GM21717 (cell line): ENCODE results near the gene MED16.
A peak's percentile ranks its signal among the peaks of the same experiment; 100 is the strongest.

Experiments used
- ATAC-seq: cut with Tn5 transposase; IDR thresholded peaks from one replicate; pipeline ENCODE4 v1.9.1; 2021; ENCODE audit warnings: mild to moderate bottlenecking, moderate library complexity; ENCODE audit not compliant: unreplicated experiment

MED16 gene

GRCh38 chr19:892894-893689 is at the start of gene MED16, which contains the start of gene RNU6-9:
Gene MED16, minus strand, starts transcription at chr19:893187. Its CDS starts 2,056 bp downstream, at chr19:891131.
Gene RNU6-9, plus strand, starts transcription at chr19:893484.
- peak; percentile 61 for ATAC-seq

GRCh38 chr19:942133-942645 is 49.2 kb upstream of the MED16 start:
- no peak for ATAC-seq

DNA sequence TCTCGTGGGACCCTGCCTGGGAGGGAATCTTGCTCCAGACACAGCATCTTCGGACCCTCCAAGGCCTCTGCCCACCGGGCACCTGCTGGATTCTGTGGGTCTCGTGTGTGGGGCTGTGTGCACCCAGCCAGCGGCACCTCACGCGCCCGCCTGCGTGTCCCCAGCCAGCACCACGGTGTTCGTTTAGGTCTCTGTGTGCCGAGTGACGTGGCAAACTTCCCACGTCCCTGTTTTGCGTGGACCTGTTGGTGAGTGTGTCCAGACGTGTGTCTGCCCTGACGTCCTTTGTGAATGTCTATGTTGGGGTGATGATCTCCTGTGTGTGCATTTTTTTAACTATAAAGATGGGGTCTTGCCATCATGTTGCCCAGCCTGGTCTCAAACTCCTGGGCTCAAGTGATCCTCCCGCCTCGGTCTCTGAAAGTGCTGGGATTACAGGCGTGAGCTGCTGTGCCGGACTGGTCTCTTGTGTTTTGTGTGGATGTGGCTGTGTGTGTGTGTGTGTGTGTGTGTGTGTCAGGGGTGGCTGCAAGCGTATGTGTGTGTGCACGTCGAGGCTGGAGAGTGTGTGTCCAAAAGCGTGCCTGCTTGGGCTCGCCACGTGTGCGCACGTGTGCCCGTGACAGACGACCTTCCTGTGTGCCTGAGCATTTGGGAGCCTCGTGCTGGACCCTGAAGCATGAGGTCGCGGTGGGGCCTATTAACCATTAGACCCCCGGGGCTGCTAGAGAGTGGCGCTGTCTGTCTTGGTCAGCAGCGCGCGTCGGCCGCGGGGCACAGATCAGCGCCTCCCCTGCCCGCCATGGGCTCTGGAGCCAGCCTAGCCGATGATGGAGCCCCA is 48.5 kb upstream of the MED16 start:
- ATAC-seq = no peak

DNA sequence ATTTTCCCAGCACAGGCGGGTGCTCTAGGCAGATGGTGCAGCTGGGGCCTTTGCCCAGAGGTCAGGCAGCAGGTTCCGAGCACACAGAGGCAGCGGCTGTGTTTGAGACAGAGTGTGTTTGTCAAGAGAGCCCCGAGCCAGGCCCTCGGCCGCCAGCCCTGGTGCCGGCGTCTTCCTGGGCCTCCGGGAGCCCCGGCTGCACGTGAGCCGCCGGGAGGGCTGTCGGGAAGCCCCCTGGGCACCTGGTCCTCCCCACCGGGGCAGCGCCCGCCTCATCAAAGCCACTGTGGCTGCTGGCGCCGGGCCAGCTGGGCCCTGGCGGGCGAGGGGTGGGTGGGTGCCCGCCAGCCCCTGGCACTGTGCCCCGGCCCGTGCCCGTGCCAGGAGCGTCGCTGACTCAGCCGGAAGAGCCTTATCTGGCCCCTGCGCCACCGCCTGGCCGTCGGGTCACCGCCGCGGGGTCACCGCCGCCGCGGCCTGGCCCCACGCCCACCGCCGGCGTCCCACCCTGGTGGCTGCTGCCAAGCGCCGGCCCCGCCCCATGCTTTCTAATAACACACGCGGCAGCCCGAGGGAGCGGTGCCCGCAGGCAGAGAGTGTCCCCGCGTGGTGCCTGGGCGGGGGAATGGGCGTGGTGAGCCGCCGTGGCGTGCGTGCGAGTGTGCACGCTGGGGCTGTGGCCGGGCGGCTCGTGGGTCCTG is 47.8 kb upstream of the MED16 start:
- ATAC-seq = no peak

- no peak for ATAC-seq
Measured at GRCh38 chr19:939922-940321, 46.9 kb upstream of the MED16 start.

DNA sequence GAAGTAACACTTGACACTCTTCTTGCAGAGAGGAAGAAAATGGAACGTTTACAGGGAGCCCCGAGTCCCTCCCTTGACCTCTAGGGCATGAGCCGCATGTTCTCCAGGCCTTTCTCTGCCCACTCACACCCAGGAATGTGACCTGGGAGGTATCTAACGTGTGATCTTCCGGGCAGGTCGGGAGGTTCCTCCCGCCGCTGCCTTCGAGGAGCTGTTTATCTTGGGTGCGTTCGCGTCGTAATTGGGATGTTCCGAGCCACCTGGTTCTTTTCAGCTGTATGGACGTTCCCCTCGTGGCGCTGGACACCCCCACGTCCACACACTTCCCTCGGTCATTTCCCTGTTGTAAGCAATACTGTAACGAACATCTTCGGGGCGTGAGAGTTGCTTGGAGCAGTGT is 46.5 kb upstream of the MED16 start:
- ATAC-seq = no peak

GRCh38 chr19:938233-938923 is 45.4 kb upstream of the MED16 start:
- no peak for ATAC-seq

DNA sequence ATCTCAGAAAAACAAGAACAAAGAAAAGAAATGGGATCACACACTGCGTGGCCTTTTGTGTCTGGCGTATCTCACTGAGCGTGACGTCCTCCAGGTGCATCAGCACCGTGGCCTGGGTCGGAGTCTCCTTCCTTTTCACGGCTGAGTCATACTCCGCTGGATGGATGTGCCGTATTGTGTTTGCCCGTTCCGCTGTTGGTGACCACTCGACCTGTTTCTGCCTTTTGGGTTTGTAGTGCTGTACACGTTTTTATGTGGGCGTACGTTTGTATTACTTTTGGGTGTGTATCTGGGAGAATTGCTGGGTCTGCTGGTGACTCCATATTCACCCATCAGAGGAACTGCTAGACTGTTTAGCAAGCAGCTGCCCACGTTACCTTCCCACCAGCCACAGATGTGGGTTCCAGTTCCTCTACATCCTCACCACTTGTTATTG is 44.3 kb upstream of the MED16 start:
- no peak for ATAC-seq

DNA sequence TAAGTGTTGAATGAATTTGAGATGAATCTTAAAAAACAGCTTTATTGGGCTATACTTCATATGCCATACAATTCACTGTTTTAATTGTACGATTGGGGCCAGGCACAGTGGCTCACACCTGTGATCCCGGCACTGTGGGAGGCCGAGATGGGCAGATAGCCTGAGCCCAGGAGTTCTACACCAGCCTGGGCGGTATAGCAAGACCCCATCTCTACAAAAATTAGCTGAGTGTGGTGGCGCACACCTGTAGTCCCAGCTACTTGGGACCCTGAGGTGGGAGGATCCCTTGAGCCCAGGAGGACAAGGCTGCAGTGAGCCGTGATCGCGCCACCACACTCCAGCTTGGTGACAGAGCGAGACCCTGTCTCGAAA is 43.2 kb upstream of the MED16 start:
- ATAC-seq = no peak

DNA sequence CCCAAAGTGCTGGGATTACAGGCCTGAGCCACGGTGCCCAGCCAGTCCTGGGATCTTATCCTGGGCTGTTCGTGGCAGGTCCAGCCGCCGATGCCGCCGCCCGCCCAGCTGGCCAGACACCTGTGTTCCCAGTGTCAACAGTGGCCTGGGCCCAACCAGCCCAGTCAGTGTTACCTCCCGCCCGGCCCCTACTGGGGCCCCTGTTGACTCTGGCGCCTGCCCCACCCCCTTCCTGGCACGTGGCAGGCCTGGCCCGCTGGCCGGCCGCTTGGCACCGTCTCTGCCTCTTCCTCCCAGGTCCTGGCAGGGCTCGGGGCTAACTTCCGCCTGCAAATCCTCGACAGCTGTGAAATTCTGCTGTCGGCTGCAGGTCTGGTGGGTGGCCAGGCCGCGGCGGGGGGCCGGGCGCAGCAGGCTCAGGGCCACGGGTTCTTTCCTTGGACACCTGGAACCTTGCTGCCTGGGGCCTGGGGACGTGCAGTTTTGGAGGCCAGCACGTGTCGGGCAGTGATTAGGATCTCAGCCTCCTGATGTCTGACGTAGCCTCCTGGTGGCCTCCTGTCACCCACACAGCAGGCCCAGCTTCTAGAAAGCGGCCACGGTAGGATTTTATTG is 42.0 kb upstream of the MED16 start:
- ATAC-seq = no peak

DNA sequence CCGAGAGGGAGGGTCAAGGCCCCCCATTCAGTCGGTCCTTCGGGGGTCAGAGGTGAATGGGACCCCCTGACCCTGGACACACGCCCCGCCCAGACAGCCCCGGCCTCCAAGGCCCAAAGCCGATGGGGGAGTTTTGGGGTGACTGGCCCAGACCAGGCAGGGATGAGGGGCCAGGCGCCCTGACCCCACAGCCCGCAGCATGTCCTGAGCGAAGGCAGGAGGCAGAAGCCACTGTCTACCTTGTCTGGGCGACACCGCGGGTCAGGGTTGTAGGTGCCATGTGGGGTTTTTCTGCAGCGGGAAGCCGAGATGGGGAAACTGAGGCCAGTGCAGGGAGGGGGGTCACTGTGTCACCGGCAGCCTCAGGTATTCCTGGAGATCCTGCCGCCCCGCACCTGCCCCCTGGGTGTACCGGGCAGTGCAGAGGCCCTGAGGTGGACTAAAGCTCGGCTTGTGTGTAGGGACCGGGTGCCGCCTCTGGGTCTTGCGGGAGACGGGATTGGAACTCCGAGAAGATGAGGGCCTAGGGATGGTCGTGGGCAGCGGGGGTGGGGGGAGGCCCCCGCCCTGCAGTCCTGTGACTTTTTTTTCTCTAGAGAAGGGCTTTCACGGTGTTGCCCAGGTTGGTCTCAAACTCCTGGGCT is 41.3 kb upstream of the MED16 start:
- no peak for ATAC-seq

GRCh38 chr19:933553-933882 is 40.5 kb upstream of the MED16 start:
- no peak for ATAC-seq

GRCh38 chr19:932648-933552 is 39.9 kb upstream of the MED16 start:
- no peak for ATAC-seq

- no peak for ATAC-seq
Measured at GRCh38 chr19:931860-932647, 39.1 kb upstream of the MED16 start.

DNA sequence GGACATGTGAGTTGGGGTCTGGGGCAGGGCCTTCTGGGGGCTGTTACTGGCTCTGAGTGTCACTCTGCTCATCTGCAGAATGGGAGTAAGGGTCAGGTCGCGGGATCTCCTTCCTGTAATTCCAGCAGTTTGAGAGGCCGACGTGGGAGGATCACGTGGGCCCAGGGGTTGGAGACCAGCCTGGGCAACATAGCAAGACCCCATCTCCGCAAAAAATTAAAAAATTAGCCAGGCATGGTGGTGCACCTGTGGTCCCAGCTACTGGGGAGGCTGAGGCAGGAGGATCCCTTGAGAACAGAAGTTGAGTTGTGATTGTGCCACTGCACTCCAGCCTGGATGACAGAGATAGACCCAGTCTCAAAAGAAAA is 36.9 kb upstream of the MED16 start:
- ATAC-seq = no peak

DNA sequence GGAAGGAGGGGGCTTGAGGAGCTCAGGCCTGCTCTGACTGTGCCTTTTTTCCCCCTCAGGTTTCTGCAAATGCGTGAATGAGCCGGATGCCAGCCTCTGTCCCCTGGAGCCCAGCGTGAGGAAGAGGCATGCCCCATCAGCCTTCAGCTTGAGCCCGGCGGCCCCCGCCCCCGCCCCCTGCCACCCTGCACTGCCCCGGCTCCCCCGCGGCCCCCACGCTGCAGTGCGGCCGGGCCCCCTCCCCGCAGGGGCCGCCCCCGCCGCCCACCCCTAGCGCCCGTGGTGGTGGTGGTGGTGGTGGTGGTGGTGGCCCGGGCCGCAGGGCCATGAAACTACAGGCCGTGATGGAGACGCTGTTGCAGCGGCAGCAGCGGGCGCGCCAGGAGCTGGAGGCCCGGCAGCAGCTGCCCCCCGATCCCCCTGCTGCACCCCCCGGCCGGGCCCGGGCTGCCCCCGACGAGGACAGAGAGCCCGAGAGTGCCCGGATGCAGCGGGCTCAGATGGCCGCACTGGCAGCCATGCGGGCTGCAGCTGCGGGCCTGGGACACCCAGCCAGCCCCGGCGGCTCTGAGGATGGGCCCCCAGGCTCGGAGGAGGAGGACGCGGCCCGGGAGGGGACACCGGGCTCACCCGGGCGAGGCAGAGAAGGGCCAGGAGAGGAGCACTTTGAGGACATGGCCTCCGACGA is 36.4 kb upstream of the MED16 start:
- no peak for ATAC-seq

DNA sequence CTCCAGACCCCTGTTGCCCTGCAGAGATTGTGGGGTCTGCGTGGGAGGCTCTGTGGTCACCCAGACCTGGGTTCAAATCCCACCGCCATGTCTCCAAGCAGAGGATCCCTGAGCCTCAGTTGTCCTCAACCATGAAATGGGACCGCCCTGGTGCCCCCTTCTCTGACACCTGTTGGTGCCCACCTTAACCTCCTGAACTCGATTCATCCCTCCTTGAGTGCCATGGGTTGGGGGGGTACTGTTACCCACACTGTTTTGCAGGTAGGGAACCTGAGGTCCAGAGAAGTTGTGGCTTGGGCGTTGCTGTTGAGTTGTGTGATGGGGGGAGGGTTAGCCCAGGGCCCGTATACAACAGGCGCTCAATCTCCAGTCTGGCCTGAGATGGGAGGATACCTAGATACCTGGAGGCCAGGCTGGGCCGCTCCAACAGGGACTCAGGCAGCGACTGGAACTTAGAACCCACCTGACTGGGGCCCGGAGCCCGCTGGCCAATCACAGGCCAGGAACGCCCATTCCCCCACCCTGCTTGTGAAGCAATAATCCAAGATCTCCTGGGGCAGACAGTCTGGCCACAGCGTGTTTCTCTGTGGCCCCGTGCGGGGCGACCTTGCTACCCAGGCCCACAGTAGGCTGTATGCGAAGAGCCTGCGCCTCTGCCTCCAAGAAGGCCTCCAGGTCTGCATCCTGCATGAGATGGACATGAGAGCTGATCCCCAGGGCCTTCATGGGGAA is 35.6 kb upstream of the MED16 start:
- ATAC-seq = no peak
